WTC11 (cell line): ENCODE results near the gene LRRC61. TPM values are rescaled to one million over a fixed set of nuclear protein-coding genes. Genes with fewer than 3 reads are reported as not detected.

ENCODE experiments used
- ATAC-seq: fragments of 200-7000 bp; cut with Tn5 transposase; 2 replicates; pipeline ENCODE4 v1.10.0; 2021; ENCODE audit warnings: mild to moderate bottlenecking, moderate library complexity
- CTCF ChIA-PET: fragments of 300-600 bp; sonication (Branson Sonifier 250); formaldehyde crosslinking; loops from one replicate; lab custom pipeline; 2021; ENCODE audit warnings: antibody characterized with exemption; lab: Charles Lee
- POLR2A ChIA-PET: fragments of 350-600 bp; sonication (Branson Sonifier 250); formaldehyde crosslinking; loops from one replicate; lab custom pipeline; 2021; ENCODE audit warnings: antibody characterized with exemption; lab: Charles Lee
- DNase-seq: peaks from one replicate; pipeline ENCODE4 v3.0.0; 2021; ENCODE audit warnings: low spot score
- H3K27ac Mint-ChIP-seq: 2 replicates; pipeline ENCODE4 v1.8.0; 2021; ENCODE audit warnings: mixed read lengths
- H3K27me3 Mint-ChIP-seq: 2 replicates; pipeline ENCODE4 v1.8.0; 2021; ENCODE audit warnings: low read depth, mild to moderate bottlenecking, moderate library complexity, mixed read lengths
- H3K36me3 Mint-ChIP-seq: 2 replicates; pipeline ENCODE4 v1.8.0; 2021; ENCODE audit warnings: mixed read lengths
- H3K4me1 Mint-ChIP-seq: 2 replicates; pipeline ENCODE4 v1.8.0; 2022; ENCODE audit warnings: mixed read lengths
- H3K4me3 Mint-ChIP-seq: 2 replicates; pipeline ENCODE4 v1.8.0; 2021; ENCODE audit warnings: mild to moderate bottlenecking, moderate library complexity, mixed read lengths
- H3K9me3 Mint-ChIP-seq: 2 replicates; pipeline ENCODE4 v1.8.0; 2021; ENCODE audit warnings: mixed read lengths
- AFF4 ChIP-seq: sonication (generic); formaldehyde crosslinking; IDR thresholded peaks from 2 replicates; pipeline ENCODE4 v1.8.1; 2023; ENCODE audit warnings: mild to moderate bottlenecking, missing genetic modification reagents, borderline replicate concordance
- ATF6 ChIP-seq: sonication (generic); formaldehyde crosslinking; IDR thresholded peaks from 2 replicates; pipeline ENCODE4 v1.8.1; 2023; ENCODE audit warnings: mild to moderate bottlenecking, missing genetic modification reagents
- CTCF ChIP-seq: fragments of 200-600 bp; IDR thresholded peaks from 2 replicates; pipeline ENCODE4 v1.8.0; 2022; ENCODE audit warnings: antibody characterized with exemption
- E2F1 ChIP-seq: sonication (generic); formaldehyde crosslinking; IDR thresholded peaks from 2 replicates; pipeline ENCODE4 v1.8.0; 2022; ENCODE audit warnings: mild to moderate bottlenecking, missing genetic modification reagents
- EMX1 ChIP-seq: fragments of 250-450 bp; sonication (Bioruptor Pico); IDR thresholded peaks from 2 replicates; pipeline ENCODE4 v1.8.0; 2021; ENCODE audit warnings: mild to moderate bottlenecking
- ERG ChIP-seq: fragments of 250-450 bp; sonication (Bioruptor Pico); IDR thresholded peaks from 2 replicates; pipeline ENCODE4 v1.8.0; 2021; ENCODE audit warnings: mild to moderate bottlenecking
- ESRRA ChIP-seq: sonication (generic); formaldehyde crosslinking; IDR thresholded peaks from 2 replicates; pipeline ENCODE4 v1.8.1; 2022; ENCODE audit warnings: mild to moderate bottlenecking, missing genetic modification reagents, borderline replicate concordance
- FOXP4 ChIP-seq: sonication (generic); formaldehyde crosslinking; IDR thresholded peaks from 2 replicates; pipeline ENCODE4 v1.8.0; 2022; ENCODE audit warnings: mild to moderate bottlenecking, missing genetic modification reagents
- NR2C2 ChIP-seq: sonication (generic); formaldehyde crosslinking; IDR thresholded peaks from 2 replicates; pipeline ENCODE4 v1.8.0; 2022; ENCODE audit warnings: mild to moderate bottlenecking, missing genetic modification reagents
- SMAD4 ChIP-seq: sonication (generic); formaldehyde crosslinking; IDR thresholded peaks from 2 replicates; pipeline ENCODE4 v1.8.0; 2022; ENCODE audit warnings: mild to moderate bottlenecking, missing genetic modification reagents
- SOX15 ChIP-seq: fragments of 250-450 bp; sonication (Bioruptor Pico); IDR thresholded peaks from 2 replicates; pipeline ENCODE4 v1.9.0; 2021; ENCODE audit warnings: mild to moderate bottlenecking
- TCF7 ChIP-seq: sonication (generic); formaldehyde crosslinking; IDR thresholded peaks from 2 replicates; pipeline ENCODE4 v1.8.0; 2022; ENCODE audit warnings: mild to moderate bottlenecking, low read depth, missing genetic modification reagents, moderate library complexity
- USF1 ChIP-seq: sonication (generic); formaldehyde crosslinking; IDR thresholded peaks from 2 replicates; pipeline ENCODE4 v1.8.0; 2022; ENCODE audit warnings: mild to moderate bottlenecking, missing genetic modification reagents
- ZBTB43 ChIP-seq: sonication (generic); formaldehyde crosslinking; IDR thresholded peaks from 2 replicates; pipeline ENCODE4 v1.8.1; 2023; ENCODE audit warnings: mild to moderate bottlenecking, missing genetic modification reagents
- ZNF219 ChIP-seq: sonication (generic); formaldehyde crosslinking; IDR thresholded peaks from 2 replicates; pipeline ENCODE4 v1.8.0; 2023; ENCODE audit warnings: missing genetic modification reagents, mild to moderate bottlenecking, borderline replicate concordance
- ZNF425 ChIP-seq: fragments of 250-450 bp; sonication (Bioruptor Pico); conservative IDR thresholded peaks from 2 replicates; pipeline ENCODE4 v1.9.0; 2021; ENCODE audit warnings: mild to moderate bottlenecking
- total RNA-seq: library from RNA; stranded (reverse); gene quantifications from 3 replicates; pipeline ENCODE4 v1.2.3, GENCODE V29; 2021

LRRC61 gene
- total RNA-seq, 1 experiment from 2014 or later, result 27.7 TPM

- H3K4me1 Mint-ChIP-seq, result peaks cover 10% of the 10 kb centered on the region
- ChIA-PET CTCF (no interaction called here), POLR2A (no interaction called here)
- DNase-seq, result no peak
- peaks cover 25% of the 10 kb centered on the region for H3K9me3 Mint-ChIP-seq
- no peak for ATAC-seq
- H3K27ac Mint-ChIP-seq, result no peak overlapping the region
- no peak for TF ChIP-seq ZNF219 (CRISPR knock-in tag)
- TF ChIP-seq USF1 (CRISPR knock-in tag), result no peak
- TF ChIP-seq ERG (CRISPR knock-in tag), result no peak
- no peak for TF ChIP-seq ZBTB43
- no peak for TF ChIP-seq ESRRA (CRISPR knock-in tag)
- no peak for TF ChIP-seq AFF4 (CRISPR knock-in tag)
- no peak for TF ChIP-seq EMX1 (CRISPR knock-in tag)
- TF ChIP-seq ATF6, result no peak
- TF ChIP-seq CTCF, result no peak
- TF ChIP-seq SMAD4 (CRISPR knock-in tag), result no peak
- H3K36me3 Mint-ChIP-seq, result peaks cover 21% of the 10 kb centered on the region
- no peak overlapping the region for H3K4me3 Mint-ChIP-seq
- peaks cover 5% of the 10 kb centered on the region; the same call in 1 of the 2 replicates for H3K27me3 Mint-ChIP-seq
These were observed 15.3 kb upstream of the LRRC61 start for GRCh38 chr7:150307904-150308303.

- peaks cover 17% of the 10 kb centered on the region for H3K4me1 Mint-ChIP-seq
- DNase-seq, result no peak
- TF ChIP-seq FOXP4 (CRISPR knock-in tag) (no peak), TCF7 (no peak), SOX15 (CRISPR knock-in tag) (no peak), ESRRA (CRISPR knock-in tag) (no peak), ZNF425 (no peak), NR2C2 (CRISPR knock-in tag) (no peak), E2F1 (CRISPR knock-in tag) (no peak)
These were observed 14.6 kb upstream of the LRRC61 start for GRCh38 chr7:150308575-150308974.

More at GRCh38 chr7:150308575-150308974, 14.6 kb upstream of the LRRC61 start:
- H3K36me3 Mint-ChIP-seq, result peaks cover 21% of the 10 kb centered on the region
- peaks cover 25% of the 10 kb centered on the region for H3K9me3 Mint-ChIP-seq
- no peak overlapping the region for H3K4me3 Mint-ChIP-seq
- ChIA-PET POLR2A (no interaction called here), CTCF (no interaction called here)
- ATAC-seq, result no peak
- H3K27ac Mint-ChIP-seq, result no peak overlapping the region
- peaks cover 5% of the 10 kb centered on the region; the same call in 1 of the 2 replicates for H3K27me3 Mint-ChIP-seq
